ENCODE data around the gene RSRC1. TPM values are rescaled to one million over a fixed set of nuclear protein-coding genes. Genes with fewer than 3 reads are reported as not detected.
"Not testable (repeated sequence)": the region's sequence is repeated elsewhere in the genome, so short reads cannot be mapped to it uniquely, and the experiment has no call there.

RSRC1 gene
- total RNA-seq, 1 donor from 2014 or later: 47.2 TPM

GRCh38 chr3:158379517-158379916 lies 269.6 kb downstream of the RSRC1 start:
- intact Hi-C loops (cut with micrococcal nuclease): no loop called here

GRCh38 chr3:158381262-158381868 lies 271.5 kb downstream of the RSRC1 start:
- intact Hi-C loops (cut with micrococcal nuclease): no loop called here

DNA sequence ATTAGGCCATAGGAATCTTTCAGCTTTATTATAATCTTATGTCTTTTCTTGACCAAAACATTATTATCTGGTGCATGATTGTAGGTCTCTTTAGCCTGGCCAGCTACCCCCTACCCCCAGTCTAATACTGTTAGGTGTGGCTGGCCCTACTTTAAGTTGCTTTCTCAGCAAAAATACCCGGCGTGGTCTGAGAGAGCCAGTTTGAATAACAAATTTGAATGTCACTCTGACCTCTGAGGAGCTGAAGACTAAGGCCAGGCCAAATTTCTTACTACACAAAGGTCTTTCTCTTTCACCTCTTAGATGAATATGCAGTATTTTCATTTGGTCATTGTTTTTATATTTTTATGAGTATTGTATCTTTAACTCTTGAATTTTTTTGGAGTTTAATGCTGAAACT lies 272.6 kb downstream of the RSRC1 start:
- intact Hi-C loops (cut with micrococcal nuclease): no loop called here

- intact Hi-C loops (cut with micrococcal nuclease): no loop called here
Observed at GRCh38 chr3:158384019-158384418, 274.1 kb downstream of the RSRC1 start.

- intact Hi-C loops (cut with micrococcal nuclease): no loop called here
Observed at GRCh38 chr3:158395421-158395820, 285.5 kb downstream of the RSRC1 start.

- intact Hi-C loops (cut with micrococcal nuclease): no loop called here
Observed at GRCh38 chr3:158402590-158402989, 292.7 kb downstream of the RSRC1 start.

DNA sequence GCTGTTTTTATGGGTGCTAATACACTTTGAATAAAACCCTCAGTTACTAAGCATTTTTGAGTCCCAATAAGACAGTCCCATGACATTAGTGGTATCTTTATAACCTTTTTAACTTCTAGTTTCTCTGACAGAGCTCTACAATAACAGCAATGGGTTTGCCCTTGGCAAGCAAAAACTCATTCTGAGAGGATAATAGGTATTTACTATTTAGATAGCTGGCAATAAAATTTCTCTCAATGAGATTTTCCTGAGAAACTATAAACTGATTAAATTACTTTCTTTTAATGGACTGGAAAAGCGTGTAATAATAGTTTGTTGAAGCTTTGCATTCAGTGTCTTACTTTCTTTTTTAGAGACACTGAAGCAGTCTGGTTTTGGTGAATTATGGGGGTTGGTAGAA lies 293.1 kb downstream of the RSRC1 start:
- intact Hi-C loops (cut with micrococcal nuclease): no loop called here

- intact Hi-C loops (cut with micrococcal nuclease): no loop called here
Observed at GRCh38 chr3:158404131-158404718, 294.3 kb downstream of the RSRC1 start.

- intact Hi-C loops (cut with micrococcal nuclease): no loop called here
Observed at GRCh38 chr3:158405507-158405906, 295.6 kb downstream of the RSRC1 start.

DNA sequence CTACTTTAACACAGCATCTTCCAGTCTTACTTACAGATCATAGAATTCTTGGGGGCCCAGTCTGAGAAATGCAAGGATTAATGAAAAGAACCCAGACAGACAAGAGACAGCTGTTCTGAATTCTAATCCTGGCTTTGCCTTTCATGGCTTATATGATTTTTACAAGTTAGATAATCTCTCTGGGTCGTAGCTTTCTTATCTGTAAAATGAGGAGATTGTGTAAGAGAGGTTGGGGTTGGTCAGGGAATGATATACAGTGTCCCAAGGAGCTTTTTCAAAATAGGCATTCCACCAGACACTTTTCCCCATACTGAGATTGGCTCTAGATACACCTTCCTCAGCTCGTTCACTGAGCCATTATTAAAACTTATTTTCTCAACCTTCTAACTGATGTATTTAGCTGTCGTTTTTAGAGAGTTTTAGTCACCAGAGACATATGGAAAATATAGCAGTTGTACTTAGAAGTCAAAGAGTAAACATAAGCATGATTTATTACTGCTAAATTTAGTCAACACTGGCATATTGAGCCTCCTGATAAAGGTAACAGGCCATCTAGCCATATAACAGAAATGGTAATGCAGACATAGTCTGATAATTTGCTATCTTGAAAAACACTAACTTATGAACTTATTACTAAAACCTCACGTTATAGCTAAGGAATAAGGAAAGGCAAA lies 298.1 kb downstream of the RSRC1 start:
- intact Hi-C loops (cut with micrococcal nuclease): no loop called here

DNA sequence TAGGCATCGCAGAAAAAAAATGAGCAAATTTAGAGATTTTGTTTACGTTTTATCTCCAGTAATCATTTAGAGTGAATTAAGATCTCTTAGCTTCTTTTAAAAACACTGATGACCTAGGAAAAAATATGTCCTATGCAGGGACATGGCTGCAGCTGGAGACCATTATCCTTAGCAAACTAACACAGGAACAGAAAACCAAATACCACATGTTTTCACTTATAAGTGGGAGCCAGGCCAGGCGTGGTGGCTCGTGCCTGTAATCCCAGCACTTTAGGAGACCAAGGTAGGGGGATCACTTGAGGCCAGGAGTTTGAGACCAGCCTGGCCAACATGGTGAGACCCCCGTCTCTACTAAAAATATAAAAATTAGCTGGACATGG lies 298.6 kb downstream of the RSRC1 start:
- intact Hi-C loops (cut with micrococcal nuclease): not testable (repeated sequence)

- intact Hi-C loops (cut with micrococcal nuclease): no loop called here
Observed at GRCh38 chr3:158418035-158418434, 308.1 kb downstream of the RSRC1 start.

DNA sequence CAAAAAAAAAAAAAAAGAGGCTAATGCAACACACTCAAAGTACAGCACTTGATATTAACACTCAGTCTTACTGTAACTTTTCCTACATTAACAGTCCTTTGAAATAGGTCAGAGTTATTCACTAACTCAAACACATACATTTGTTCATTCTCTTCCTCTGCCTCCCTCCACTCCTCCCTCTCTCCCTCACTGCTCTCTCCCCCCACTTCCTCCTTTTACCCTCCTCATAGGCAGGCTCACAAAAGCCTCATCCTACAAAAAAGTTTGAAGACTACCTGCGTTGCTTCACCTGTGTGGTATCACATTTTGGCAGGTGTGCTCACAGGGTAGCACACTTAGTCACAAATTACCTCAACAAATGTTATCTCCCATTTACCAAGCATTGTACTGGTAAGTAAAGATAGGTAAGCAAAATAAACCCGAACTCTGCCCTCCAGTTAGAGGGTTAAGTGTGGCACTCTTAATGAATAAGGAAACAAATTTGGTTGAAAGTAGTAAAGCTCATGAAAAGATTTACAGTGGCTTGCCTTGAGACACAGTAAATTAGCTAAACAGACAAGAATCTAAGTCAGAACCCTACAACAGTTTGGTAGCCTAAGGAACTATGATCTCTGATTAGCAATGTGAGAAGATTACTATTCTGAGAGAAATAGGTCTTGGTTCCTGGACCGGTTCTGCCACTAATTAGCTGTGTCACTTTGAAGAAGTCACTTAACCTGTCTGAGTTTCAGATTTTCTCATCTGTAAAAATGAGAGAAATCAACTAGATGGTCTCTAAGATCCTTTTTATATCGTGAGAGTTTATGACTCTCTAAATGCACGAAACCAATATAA lies 310.1 kb downstream of the RSRC1 start:
- intact Hi-C loops (cut with micrococcal nuclease): no loop called here

DNA sequence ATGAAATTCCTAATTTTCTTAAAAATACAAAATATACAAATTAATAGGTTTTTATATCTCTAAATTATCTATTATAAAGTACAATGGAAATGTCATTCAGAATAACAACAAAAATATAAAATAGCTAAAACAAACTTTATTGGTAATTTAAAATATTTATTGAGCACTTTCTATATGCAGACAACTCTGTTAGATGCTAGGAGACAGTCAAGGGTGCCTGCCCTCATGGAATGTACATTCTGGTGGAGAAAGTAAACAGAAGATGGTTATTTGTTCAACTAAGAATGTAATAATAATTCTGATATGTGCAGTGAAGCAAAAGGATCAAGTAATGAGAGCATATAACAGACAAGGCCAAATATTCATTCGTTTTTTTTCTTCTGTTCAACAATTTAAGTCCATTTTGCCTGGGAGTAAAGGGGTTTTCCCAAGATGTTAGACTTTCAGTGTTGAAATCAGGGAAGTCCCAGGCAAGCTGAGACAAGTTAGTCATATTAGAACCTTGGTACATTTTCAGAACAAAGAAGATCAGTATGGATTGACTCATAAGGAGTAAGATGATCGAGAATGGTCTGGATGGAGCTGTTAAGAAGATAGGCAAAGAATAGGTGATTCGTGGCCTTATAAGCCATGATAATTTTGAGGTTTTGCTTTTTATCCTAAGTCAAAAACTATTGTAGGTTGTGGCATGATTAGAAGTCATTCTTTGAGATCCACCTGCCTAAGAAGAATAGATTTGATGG lies 310.9 kb downstream of the RSRC1 start:
- intact Hi-C loops (cut with micrococcal nuclease): no loop called here

DNA sequence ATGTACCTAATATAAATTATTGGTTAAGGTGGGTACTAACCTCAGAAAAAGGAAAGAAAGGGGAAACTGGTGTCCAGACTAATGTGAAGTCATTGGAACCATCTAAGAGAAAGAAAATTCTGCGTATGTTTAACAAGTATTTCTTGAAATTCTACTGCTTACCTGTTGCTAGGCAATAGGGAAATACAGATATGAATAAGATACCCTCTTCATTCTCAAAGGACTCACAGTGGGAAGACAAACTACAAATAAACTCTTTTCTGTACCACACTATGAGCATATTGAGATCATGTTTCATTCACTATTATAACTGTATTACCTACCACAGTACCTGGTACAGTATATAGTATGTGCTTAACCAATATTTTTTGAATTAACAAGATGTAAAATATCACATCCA lies 320.6 kb downstream of the RSRC1 start:
- intact Hi-C loops (cut with micrococcal nuclease): loop anchor here (5.0 kb wide), 2 partner anchors 318 to 828 kb away; partner anchors contain the start of gene RSRC1

GRCh38 chr3:158430968-158431367 lies 321.1 kb downstream of the RSRC1 start:
- intact Hi-C loops (cut with micrococcal nuclease): loop anchor here (5.0 kb wide), 2 partner anchors 319 to 829 kb away; partner anchors contain the start of gene RSRC1

DNA sequence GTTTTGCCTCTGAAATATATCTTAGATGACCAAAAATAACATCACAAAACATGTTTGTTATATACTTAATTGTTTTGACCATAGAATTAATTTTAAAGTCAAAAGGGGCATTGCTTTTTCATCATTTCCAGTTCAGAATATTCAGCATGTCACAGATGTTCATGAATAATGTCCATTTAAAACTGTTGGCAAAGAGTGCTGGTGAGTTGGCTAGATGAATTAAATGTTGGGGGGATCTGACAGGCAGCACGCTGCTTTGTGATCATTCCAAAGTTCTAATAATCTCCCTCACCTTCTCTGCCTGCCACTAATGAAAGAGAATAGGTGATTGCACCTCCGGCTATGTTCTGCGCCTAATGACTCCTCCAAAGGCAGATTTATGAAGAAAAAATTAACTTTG lies 321.9 kb downstream of the RSRC1 start:
- intact Hi-C loops (cut with micrococcal nuclease): loop anchor here (5.0 kb wide), 2 partner anchors 320 to 830 kb away; partner anchors contain the start of gene RSRC1

DNA sequence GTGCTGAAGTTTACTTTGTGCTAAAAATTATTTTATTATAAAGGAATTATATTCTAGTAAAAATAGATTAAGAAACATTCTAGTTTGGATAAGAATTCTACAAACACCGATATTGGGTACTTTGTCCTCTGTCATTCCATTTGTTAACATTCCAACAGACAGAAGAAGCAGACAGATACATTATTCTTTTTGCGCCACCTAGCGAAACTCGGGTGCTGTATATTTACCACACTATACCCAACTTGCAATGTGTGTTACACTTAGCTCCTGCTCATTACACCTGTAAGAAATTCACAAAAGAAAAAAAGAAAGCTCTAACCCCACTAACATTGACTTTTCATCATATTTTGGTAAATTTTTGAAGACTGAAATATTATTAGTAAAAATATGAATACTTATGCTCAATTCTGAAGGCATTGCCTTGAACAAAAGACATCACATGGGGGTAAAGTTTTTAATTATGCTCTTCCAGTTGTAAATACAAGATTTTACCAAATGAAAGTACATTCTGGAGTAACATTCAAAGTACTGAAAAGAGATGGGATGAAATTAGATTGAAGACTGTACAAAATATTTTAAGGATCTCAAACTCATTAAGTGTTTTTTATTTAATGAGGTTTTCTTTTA lies 324.6 kb downstream of the RSRC1 start:
- intact Hi-C loops (cut with micrococcal nuclease): loop anchor here (1.0 to 5.0 kb wide), 4 partner anchors 322 to 832 kb away; partner anchors contain the start of gene RSRC1

DNA sequence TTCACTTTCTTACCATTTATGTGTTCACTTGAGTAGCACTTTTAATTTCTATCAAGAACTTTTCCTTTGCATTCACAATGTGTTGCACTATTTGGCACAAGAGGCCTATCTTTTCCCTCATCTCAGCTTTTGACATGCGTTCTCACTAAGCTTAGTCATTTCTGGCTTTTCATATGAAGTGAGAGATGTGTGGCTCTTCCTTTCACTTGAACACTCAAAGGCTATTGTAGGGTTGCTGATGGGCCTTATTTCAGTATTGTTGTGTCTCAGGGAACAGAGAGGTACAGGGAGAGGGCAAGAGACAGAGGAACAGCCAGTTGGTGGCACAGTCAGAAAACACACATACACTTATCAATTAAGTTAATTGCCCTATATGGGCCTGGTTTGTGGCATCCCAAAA lies 333.7 kb downstream of the RSRC1 start:
- intact Hi-C loops (cut with micrococcal nuclease): no loop called here

DNA sequence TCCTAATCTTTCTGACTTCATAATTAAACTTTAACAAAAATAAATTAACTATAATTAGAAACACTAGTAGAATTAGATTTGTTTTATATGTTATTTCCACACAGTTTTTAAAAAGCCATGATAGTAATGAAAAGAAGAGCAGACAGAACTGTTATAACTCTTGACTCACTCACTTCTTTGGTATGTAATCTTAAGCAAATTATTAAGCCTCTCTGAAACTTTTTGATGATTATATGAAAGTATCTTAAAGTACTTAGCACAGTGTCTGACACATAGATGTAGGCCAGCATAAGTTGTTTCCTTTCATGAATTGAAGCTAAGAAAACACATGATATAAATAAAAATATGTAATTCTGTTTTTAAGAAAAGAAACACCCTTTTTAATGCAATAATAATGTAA lies 337.5 kb downstream of the RSRC1 start:
- intact Hi-C loops (cut with micrococcal nuclease): no loop called here
